Thoracic aorta (tissue), 2 donors: Measurements from ENCODE around the gene SNX3. TPM values are rescaled to one million over a fixed set of nuclear protein-coding genes. Genes with fewer than 3 reads are reported as not detected.

Experiments
- ATAC-seq: fragments of 150-250 bp; one replicate; pipeline ENCODE4 v1.8.0; 2017; ENCODE audit warnings: low read depth; ENCODE audit not compliant: insufficient number of reproducible peaks, low FRiP score
- DNase-seq: peaks from one replicate; pipeline ENCODE4 v3.0.0-alpha.2; 2020; ENCODE audit warnings: low spot score
- H3K27ac ChIP-seq, 2 donors: fragments of 200-600 bp; sonication (generic); 1 replicate in 1 of 2; 2 replicates in 1 of 2; pipeline ENCODE4 v1.5.1; 2016; ENCODE audit warnings: mild to moderate bottlenecking in 2 of 2, moderate library complexity in 2 of 2
- H3K27me3 ChIP-seq: fragments of 200-600 bp; sonication (generic); replicated peaks from 2 replicates; pipeline ENCODE4 v1.6.0; 2016; ENCODE audit warnings: mild to moderate bottlenecking; ENCODE audit not compliant: insufficient read depth
- H3K36me3 ChIP-seq: fragments of 200-600 bp; sonication (generic); one replicate; pipeline ENCODE4 v1.5.1; 2016
- H3K4me1 ChIP-seq, 2 donors: fragments of 200-600 bp; sonication (generic); 1 replicate in 1 of 2; 2 replicates in 1 of 2; pipeline versions ENCODE4 v1.5.1 to v1.6.0; 2016; ENCODE audit warnings: low read depth in 2 of 2, mild to moderate bottlenecking in 1 of 2; ENCODE audit not compliant: control insufficient read depth in 1 of 2
- H3K4me3 ChIP-seq: fragments of 200-600 bp; sonication (generic); 2 replicates; pipeline ENCODE4 v1.5.1; 2016; ENCODE audit warnings: mild to moderate bottlenecking
- H3K9me3 ChIP-seq: fragments of 200-600 bp; sonication (generic); 2 replicates; pipeline ENCODE4 v1.5.1; 2016
- total RNA-seq, 2 donors: library from RNA; depleted of rRNA; stranded (reverse); fragments of >200 nt; gene quantifications; one replicate each; pipeline versions ENCODE4 v1.1.0 to v1.2.3, GENCODE V29; 2016
- TF ChIP-seq, protein P1 (sequence below): fragments of 200-600 bp; sonication (generic); IDR thresholded peaks from one replicate; pipeline ENCODE4 v1.5.1; 2019; ENCODE audit warnings: antibody characterized with exemption

Gene SNX3
- total RNA-seq, 2 donors from 2014 or later, result 110 to 122 TPM

DNA sequence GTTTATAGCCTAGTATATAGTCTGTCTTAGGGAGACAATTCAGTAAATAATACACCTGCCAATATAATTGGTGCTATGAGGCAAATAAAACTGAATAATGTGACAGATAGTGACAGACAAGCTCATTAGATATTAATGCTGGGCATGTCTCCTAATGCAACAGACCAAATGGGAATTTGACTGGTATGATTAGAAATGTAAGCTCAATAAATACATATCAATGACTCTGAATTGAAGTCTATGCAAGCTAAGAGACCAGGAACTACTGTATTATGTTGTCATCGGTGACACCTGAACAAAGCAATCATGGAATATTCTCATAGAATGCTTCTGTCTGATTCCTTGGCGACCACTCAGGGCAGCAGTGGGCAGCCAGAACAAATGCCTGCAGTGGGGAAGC lies 2.5 kb upstream of the SNX3 start:
- H3K4me1 ChIP-seq, result peaks cover 16 to 17% of the 10 kb centered on the region in 2 donors
- no peak for DNase-seq
- TF ChIP-seq, protein P1, sequence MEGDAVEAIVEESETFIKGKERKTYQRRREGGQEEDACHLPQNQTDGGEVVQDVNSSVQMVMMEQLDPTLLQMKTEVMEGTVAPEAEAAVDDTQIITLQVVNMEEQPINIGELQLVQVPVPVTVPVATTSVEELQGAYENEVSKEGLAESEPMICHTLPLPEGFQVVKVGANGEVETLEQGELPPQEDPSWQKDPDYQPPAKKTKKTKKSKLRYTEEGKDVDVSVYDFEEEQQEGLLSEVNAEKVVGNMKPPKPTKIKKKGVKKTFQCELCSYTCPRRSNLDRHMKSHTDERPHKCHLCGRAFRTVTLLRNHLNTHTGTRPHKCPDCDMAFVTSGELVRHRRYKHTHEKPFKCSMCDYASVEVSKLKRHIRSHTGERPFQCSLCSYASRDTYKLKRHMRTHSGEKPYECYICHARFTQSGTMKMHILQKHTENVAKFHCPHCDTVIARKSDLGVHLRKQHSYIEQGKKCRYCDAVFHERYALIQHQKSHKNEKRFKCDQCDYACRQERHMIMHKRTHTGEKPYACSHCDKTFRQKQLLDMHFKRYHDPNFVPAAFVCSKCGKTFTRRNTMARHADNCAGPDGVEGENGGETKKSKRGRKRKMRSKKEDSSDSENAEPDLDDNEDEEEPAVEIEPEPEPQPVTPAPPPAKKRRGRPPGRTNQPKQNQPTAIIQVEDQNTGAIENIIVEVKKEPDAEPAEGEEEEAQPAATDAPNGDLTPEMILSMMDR, result no peak
- no peak for ATAC-seq
- H3K4me3 ChIP-seq, result no peak overlapping the region
- no peak overlapping the region for H3K27ac ChIP-seq
- H3K27me3 ChIP-seq, result no peaks in the 10 kb centered on the region
- H3K36me3 ChIP-seq, result no peaks in the 10 kb centered on the region
- no peaks in the 10 kb centered on the region for H3K9me3 ChIP-seq

DNA sequence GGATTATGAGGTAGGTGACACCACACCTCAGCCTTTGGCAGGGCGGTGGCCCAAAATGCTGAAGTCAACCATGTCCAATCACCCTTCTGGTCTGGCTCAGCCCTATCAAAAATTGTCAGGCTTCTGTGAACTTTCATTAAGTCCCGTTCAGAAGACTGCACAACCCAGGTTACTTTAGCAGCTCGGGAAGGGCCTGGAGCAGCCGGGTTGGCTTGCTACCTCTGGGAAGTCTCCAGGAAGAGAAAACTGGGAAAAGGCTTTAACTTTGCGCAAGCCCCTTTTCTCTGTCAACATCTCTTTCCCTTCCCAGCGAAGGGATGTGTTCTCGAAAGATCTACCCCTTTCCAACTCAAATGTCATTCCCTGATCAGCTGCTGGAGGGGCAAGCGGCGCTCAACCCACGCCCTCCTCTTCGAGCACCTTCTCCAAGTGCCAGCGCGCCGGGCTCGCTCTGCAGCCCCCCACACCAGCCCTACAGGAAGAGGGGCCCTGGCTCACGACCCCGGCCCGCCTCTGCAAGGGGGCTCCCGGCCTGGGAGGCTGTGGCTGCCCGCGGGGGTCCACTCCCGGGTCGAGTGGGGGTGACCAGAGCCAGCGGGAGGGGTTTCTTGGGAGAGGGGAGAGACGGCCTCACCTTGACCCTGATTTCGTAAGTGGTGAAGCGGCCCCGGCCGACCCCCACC lies 573 bp downstream of the SNX3 start:
- no peak for DNase-seq
- TF ChIP-seq, protein P1, result no peak
- Histone ChIP-seq H3K4me1 (peaks cover 19 to 35% of the 10 kb centered on the region in 2 donors), H3K36me3 (no peaks in the 10 kb centered on the region), H3K4me3 (peak overlapping the region; percentile 100), H3K27me3 (no peaks in the 10 kb centered on the region), H3K27ac (peak overlapping the region; percentile 84 to 97), H3K9me3 (no peaks in the 10 kb centered on the region)
- ATAC-seq, result no peak

DNA sequence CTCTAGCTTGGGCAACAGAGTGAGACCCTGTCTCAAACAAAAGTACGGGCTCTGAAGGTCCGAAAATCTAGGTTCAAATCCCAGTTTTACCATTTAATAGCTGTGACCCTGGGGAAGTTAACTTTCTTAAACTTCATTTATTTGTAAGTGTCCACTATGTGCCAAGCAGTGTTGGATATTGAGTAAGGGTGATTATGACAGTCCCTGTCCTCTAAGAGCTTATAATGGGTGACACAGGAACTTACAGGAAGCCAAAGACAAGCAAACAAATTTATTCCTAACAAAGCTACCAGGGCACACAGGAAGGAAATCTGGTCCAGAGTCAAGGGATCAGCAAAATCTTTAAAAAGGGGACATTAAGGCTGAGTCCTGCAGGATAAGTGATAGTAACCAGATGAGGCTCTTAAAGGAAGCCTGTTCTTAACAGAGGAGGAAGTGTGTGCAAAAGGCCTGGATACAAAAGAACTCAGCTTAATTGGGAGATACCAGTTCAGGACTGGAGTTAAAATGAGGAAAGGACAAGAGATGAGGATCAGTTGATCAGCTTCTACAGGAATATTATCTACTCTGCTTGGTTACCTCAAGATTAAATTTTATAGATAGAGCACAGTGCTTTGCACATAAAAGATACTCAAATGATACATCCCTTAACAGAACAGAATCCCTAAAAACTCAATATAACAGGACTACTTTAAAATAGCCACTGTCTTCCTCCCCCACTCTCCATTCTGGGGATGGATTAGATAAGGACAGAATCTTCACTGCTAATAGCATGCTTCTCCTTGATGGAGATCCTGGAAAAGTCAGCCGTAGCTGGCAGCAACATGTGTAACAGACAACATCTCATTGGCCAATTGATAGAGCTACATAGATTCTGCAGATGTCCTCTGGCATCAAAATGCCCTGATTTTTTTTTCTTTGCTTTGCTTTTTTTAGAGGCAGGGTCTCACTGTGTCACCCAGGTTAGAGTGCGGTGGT lies 6.1 kb downstream of the SNX3 start:
- H3K27ac ChIP-seq, result no peak overlapping the region
- TF ChIP-seq, protein P1, result no peak
- no peaks in the 10 kb centered on the region for H3K27me3 ChIP-seq
- no peaks in the 10 kb centered on the region for H3K9me3 ChIP-seq
- no peak overlapping the region for H3K4me3 ChIP-seq
- peaks cover 30 to 56% of the 10 kb centered on the region in 2 donors for H3K4me1 ChIP-seq
- no peaks in the 10 kb centered on the region for H3K36me3 ChIP-seq
- no peak for DNase-seq
- no peak for ATAC-seq

DNA sequence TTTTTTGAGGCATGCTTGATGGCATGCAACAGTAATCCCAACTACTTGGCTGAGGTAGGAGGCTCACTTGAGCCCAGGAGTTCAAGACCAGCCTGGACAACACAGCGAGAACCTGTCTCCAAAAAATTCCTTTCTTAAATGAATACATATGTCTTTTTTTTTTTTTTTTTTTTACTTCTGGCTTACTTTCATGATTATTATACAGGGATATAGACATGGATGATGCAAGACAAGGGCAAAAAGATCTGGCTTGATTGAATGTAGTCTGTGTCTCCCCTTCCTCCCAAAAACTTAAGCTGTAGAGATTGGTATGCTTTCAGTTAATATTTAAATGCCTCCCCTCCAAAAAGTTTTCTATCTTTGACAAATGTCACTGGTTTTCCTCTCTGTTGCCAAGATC lies 7.6 kb downstream of the SNX3 start:
- no peak for ATAC-seq
- no peaks in the 10 kb centered on the region for H3K9me3 ChIP-seq
- H3K27ac ChIP-seq, result no peak overlapping the region
- no peak overlapping the region for H3K4me3 ChIP-seq
- H3K36me3 ChIP-seq, result no peaks in the 10 kb centered on the region
- TF ChIP-seq, protein P1, result no peak
- no peaks in the 10 kb centered on the region for H3K27me3 ChIP-seq
- DNase-seq, result no peak
- peaks cover 16 to 45% of the 10 kb centered on the region in 2 donors for H3K4me1 ChIP-seq

DNA sequence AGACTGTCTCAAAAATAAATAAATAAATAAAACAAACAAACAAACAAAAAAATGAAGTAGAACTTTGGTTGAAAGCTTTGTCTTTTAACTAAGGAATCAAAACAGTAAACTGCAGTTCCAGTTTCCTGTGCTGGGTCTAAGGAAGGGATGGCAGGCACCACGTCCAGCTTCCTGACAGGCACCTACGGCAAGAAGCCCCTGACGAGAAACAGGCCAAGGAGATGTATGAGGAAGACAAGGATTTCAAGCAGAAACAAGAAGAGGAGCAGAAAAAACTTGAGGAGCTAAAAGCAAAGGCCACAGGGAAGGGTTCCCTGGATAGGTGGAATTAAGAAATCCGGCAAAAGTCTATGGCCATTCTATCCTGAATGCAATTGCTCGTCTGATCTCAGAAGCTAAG lies 8.8 kb downstream of the SNX3 start:
- TF ChIP-seq, protein P1, result no peak
- Histone ChIP-seq H3K4me3 (no peak overlapping the region), H3K36me3 (no peaks in the 10 kb centered on the region), H3K9me3 (no peaks in the 10 kb centered on the region), H3K27me3 (no peaks in the 10 kb centered on the region), H3K4me1 (peaks cover 16 to 33% of the 10 kb centered on the region in 2 donors), H3K27ac (no peak overlapping the region)
- no peak for ATAC-seq
- DNase-seq, result no peak
